Measurements from ENCODE around the gene VSIR. TPM values are rescaled to one million over a fixed set of nuclear protein-coding genes. Genes with fewer than 3 reads are reported as not detected.

VSIR gene
- total RNA-seq, 2 donors from 2014 or later: 0.07 to 0.68 TPM

GRCh38 chr10:71703577-71703976 lies 69.7 kb downstream of the VSIR start:
- no peak overlapping the region for H3K9ac ChIP-seq (ENCODE audit: extremely low read depth, low read length, poor library complexity, severe bottlenecking)
- Mint-ChIP-seq H3K9me3 (no peaks in the 10 kb centered on the region), H3K27ac (no peak overlapping the region), H3K36me3 (ENCODE audit: low read depth) (no peaks in the 10 kb centered on the region), H3K4me1 (no peaks in the 10 kb centered on the region), H3K27me3 (ENCODE audit: insufficient read depth) (no peaks in the 10 kb centered on the region), H3K4me3 (no peak overlapping the region)
- TF ChIP-seq CTCF (conservative IDR thresholded peaks at IDR 0.05): no peak
- no peak overlapping the region for H3K4me3 ChIP-seq (ENCODE audit: low read length)
- no peaks in the 10 kb centered on the region for H3K36me3 ChIP-seq (ENCODE audit: control insufficient read depth, insufficient read depth, low read length)
- H3K4me1 ChIP-seq (ENCODE audit: control insufficient read depth, insufficient read depth, low read length): no peaks in the 10 kb centered on the region
- no peak for DNase-seq
- 95 to 98% methylated on average over 7 to 11 of the region's 11 CpGs for WGBS, 2 experiments (ENCODE audit: insufficient coverage in 1 of 2, insufficient read length in 1 of 2)
- no peaks in the 10 kb centered on the region for H3K27me3 ChIP-seq (ENCODE audit: control insufficient read depth, insufficient read depth, low read length, poor library complexity, severe bottlenecking)
- H3K27ac ChIP-seq (ENCODE audit: low read depth, low read length): no peak overlapping the region
- no peaks in the 10 kb centered on the region for H3K9me3 ChIP-seq (ENCODE audit: control insufficient read depth, low read length)

DNA sequence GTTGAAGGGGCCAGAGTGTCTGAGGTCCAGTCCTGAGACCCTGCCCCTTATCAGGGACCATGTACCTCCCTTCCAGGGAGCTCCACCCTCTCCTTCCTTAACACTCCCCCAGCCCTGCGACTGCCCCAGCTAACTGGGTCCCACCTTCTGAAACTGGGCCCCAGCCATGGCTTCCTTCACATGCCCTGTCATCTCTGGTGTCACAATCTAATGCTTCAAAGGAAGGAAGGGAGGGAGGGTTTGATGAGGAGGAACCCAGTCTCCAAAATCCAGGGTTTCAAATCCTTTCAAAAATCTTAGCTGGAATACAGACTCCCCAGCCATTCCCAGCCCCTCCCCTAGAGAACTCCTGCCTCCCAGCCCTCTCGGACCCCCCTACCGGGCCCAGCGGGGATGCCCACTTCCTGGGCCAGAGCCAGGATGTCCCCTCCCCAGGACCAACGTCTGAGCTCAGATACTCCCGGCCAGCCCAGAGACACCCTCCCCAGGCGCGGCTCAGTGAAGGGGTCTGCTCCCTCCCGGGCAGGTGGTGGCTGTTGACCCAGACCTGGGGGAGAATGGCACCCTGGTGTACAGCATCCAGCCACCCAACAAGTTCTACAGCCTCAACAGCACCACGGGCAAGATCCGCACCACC lies 71.7 kb downstream of the VSIR start:
- Mint-ChIP-seq H3K4me3 (no peak overlapping the region), H3K9me3 (no peaks in the 10 kb centered on the region), H3K4me1 (no peaks in the 10 kb centered on the region), H3K27ac (no peak overlapping the region), H3K36me3 (ENCODE audit: low read depth) (no peaks in the 10 kb centered on the region), H3K27me3 (ENCODE audit: insufficient read depth) (no peaks in the 10 kb centered on the region)
- no peak for DNase-seq
- H3K4me1 ChIP-seq (ENCODE audit: control insufficient read depth, insufficient read depth, low read length): no peaks in the 10 kb centered on the region
- no peaks in the 10 kb centered on the region for H3K36me3 ChIP-seq (ENCODE audit: control insufficient read depth, insufficient read depth, low read length)
- no peaks in the 10 kb centered on the region for H3K27me3 ChIP-seq (ENCODE audit: control insufficient read depth, insufficient read depth, low read length, poor library complexity, severe bottlenecking)
- 87 to 90% methylated on average over 6 to 11 of the region's 11 CpGs for WGBS, 2 experiments (ENCODE audit: insufficient coverage in 1 of 2, insufficient read length in 1 of 2)
- H3K9me3 ChIP-seq (ENCODE audit: control insufficient read depth, low read length): no peaks in the 10 kb centered on the region
- H3K27ac ChIP-seq (ENCODE audit: low read depth, low read length): no peak overlapping the region
- H3K4me3 ChIP-seq (ENCODE audit: low read length): no peak overlapping the region
- H3K9ac ChIP-seq (ENCODE audit: extremely low read depth, low read length, poor library complexity, severe bottlenecking): no peak overlapping the region
- TF ChIP-seq CTCF (conservative IDR thresholded peaks at IDR 0.05): no peak

GRCh38 chr10:71700731-71701368 lies 72.5 kb downstream of the VSIR start:
- H3K4me3 Mint-ChIP-seq: no peak overlapping the region
- Histone ChIP-seq H3K27ac (ENCODE audit: low read depth, low read length) (no peak overlapping the region), H3K9me3 (ENCODE audit: control insufficient read depth, low read length) (no peaks in the 10 kb centered on the region), H3K36me3 (ENCODE audit: control insufficient read depth, insufficient read depth, low read length) (no peaks in the 10 kb centered on the region), H3K4me3 (ENCODE audit: low read length) (no peak overlapping the region), H3K4me1 (ENCODE audit: control insufficient read depth, insufficient read depth, low read length) (no peaks in the 10 kb centered on the region), H3K27me3 (ENCODE audit: control insufficient read depth, insufficient read depth, low read length, poor library complexity, severe bottlenecking) (no peaks in the 10 kb centered on the region), H3K9ac (ENCODE audit: extremely low read depth, low read length, poor library complexity, severe bottlenecking) (no peak overlapping the region)
- TF ChIP-seq CTCF (conservative IDR thresholded peaks at IDR 0.05): no peak
- no peak overlapping the region for H3K27ac Mint-ChIP-seq
- no peaks in the 10 kb centered on the region for H3K9me3 Mint-ChIP-seq
- DNase-seq: no peak
- WGBS, 2 experiments (ENCODE audit: insufficient coverage in 1 of 2, insufficient read length in 1 of 2): 91 to 100% methylated on average over 2 to 11 of the region's 11 CpGs
- no peaks in the 10 kb centered on the region for H3K27me3 Mint-ChIP-seq (ENCODE audit: insufficient read depth)
- no peaks in the 10 kb centered on the region for H3K4me1 Mint-ChIP-seq
- no peaks in the 10 kb centered on the region for H3K36me3 Mint-ChIP-seq (ENCODE audit: low read depth)
